HL-60 (cell line): ENCODE measurements around the gene APOA4.

Experiments used
- DNase-seq, 2 experiments: peaks; one replicate each; pipeline ENCODE4 v3.0.0-alpha.2; 2010 to 2020; ENCODE audit warnings: low read depth in 1 of 2, low spot score in 1 of 2
- H3K27ac ChIP-seq: fragments of 250-450 bp; sonication (Bioruptor Pico); replicated peaks from 2 replicates; pipeline ENCODE4 v1.5.1; 2020; ENCODE audit warnings: mild to moderate bottlenecking, moderate library complexity
- H3K27me3 ChIP-seq: fragments of 250-450 bp; sonication (Bioruptor Pico); 2 replicates; pipeline ENCODE4 v1.5.1; 2021; ENCODE audit warnings: mild to moderate bottlenecking, moderate library complexity; ENCODE audit not compliant: insufficient read depth, poor library complexity, severe bottlenecking
- H3K4me3 ChIP-seq: replicated peaks from 2 replicates; pipeline ENCODE4 v1.5.1; 2011; ENCODE audit warnings: mild to moderate bottlenecking, control low read depth, low read length; ENCODE audit not compliant: insufficient read depth
- CTCF ChIP-seq: IDR thresholded peaks from one replicate; pipeline ENCODE4 v1.5.1; 2011; ENCODE audit warnings: low read length, control low read depth, inconsistent platforms; ENCODE audit not compliant: insufficient read depth
- GABPA ChIP-seq: IDR thresholded peaks from 2 replicates; pipeline ENCODE4 v1.6.1; 2012; ENCODE audit warnings: low read depth
- POLR2AphosphoS5 ChIP-seq: IDR thresholded peaks from 2 replicates; pipeline ENCODE4 v1.6.1; 2012; ENCODE audit warnings: low read depth
- REST ChIP-seq: IDR thresholded peaks from 2 replicates; pipeline ENCODE4 v1.6.1; 2012; ENCODE audit warnings: low read depth; ENCODE audit not compliant: insufficient replicate concordance
- SPI1 ChIP-seq: IDR thresholded peaks from 2 replicates; pipeline ENCODE4 v1.6.1; 2012; ENCODE audit warnings: low read depth, mild to moderate bottlenecking, borderline replicate concordance

Gene APOA4

GRCh38 chr11:116828632-116829524 is 5.8 kb upstream of the APOA4 start:
- Histone ChIP-seq H3K27ac (no peak overlapping the region), H3K4me3 (no peak overlapping the region), H3K27me3 (no peaks in the 10 kb centered on the region)
- TF ChIP-seq SPI1, result no peak
- no peak for TF ChIP-seq POLR2AphosphoS5
- no peak for TF ChIP-seq REST
- no peak for TF ChIP-seq GABPA
- no peak for TF ChIP-seq CTCF
- DNase-seq, result no peak

GRCh38 chr11:116827461-116827860 is 4.4 kb upstream of the APOA4 start:
- H3K27me3 ChIP-seq, result no peaks in the 10 kb centered on the region
- DNase-seq, result no peak
- H3K4me3 ChIP-seq, result no peak overlapping the region
- no peak for TF ChIP-seq CTCF
- no peak for TF ChIP-seq POLR2AphosphoS5
- H3K27ac ChIP-seq, result no peak overlapping the region

- no peak overlapping the region for H3K4me3 ChIP-seq
- H3K27me3 ChIP-seq, result no peaks in the 10 kb centered on the region
- no peak for DNase-seq
- no peak for TF ChIP-seq CTCF
- TF ChIP-seq REST, result no peak
- TF ChIP-seq POLR2AphosphoS5, result no peak
- TF ChIP-seq GABPA, result no peak
- no peak for TF ChIP-seq SPI1
- no peak overlapping the region for H3K27ac ChIP-seq
Measured at GRCh38 chr11:116826751-116827431, 3.8 kb upstream of the APOA4 start.
